ENCODE results near the gene BTBD8.

GRCh38 chr1:92125204-92125603 lies 45.1 kb downstream of the BTBD8 start:
- no peak for TF ChIP-seq CTCF (IDR thresholded peaks at IDR 0.05)
- no peak for TF ChIP-seq NRF1 (IDR thresholded peaks at IDR 0.05; ENCODE audit: low read depth, low read length)
- no peak for TF ChIP-seq MXI1 (IDR thresholded peaks at IDR 0.05; ENCODE audit: low read depth, low read length)

All from SK-N-SH (cell line).